ENCODE measurements around the gene GPRASP2.

DNA sequence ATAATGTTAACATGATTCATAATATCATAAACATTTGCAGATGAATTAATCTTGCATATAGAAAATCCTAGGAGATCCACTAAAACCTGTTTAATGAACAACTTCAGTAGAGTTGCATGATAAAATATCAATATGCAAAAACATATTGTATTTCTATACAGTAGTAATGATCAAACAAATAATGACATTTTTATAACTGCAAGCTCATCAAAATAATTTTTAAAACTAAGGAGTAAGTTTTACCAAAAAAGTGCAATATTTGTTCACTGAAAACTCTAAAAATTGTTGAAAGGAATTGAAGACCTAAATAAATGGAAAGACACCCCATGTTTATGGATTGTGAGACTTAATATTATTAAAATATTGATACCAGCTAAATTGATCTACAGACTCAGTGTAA, 15.9 kb upstream of the GPRASP2 start:
- TF ChIP-seq POLR2A (IDR thresholded peaks at IDR 0.05; ENCODE audit: low read length), result no peak
- no peak for TF ChIP-seq GATA1 (IDR thresholded peaks at IDR 0.05; ENCODE audit: low read depth, low read length)

Data from erythroblast (primary cell).